ENCODE measurements around the gene DISC1. TPM values are rescaled to one million over a fixed set of nuclear protein-coding genes. Genes with fewer than 3 reads are reported as not detected.

DISC1 gene
- total RNA-seq, 3 donors from 2014 or later, result 12.1 to 18.9 (median 12.4) TPM

DNA sequence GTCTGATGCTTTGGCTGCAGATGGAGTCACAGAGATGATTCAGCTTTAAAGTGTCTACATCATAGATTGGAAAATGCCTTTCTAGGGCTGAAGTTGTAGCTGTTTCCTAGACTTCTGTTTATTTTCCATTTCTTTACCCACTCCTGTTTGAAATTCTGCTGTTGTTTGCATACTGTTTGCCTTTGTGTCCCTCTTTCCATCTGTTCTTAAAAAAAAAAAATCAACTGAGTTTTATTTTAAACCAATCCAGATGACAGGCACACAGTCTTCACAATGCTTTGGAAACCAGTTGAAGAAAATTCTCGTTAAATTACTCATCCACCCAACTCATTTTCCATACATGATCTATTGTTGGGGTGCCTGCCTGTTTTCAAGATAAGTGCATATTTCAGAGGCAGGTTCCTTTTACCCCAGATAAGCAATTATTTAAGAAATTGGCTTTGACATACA is 245.9 kb downstream of the DISC1 start:
- intact Hi-C loops (cut with DNase I; ENCODE audit: low total_unique reads), result no loop called here
- H3K27me3 ChIP-seq, result no peaks in the 10 kb centered on the region
- H3K36me3 ChIP-seq, result no peaks in the 10 kb centered on the region
- DNase-seq (ENCODE audit: low spot score in 2 of 2), result no peak
- TF ChIP-seq POLR2A (IDR thresholded peaks at IDR 0.05), result no peak
- no peak for TF ChIP-seq POLR2AphosphoS5 (IDR thresholded peaks at IDR 0.05)
- TF ChIP-seq CTCF (IDR thresholded peaks at IDR 0.05), result no peak
- H3K27ac ChIP-seq, result no peak overlapping the region
- no peak overlapping the region for H3K4me3 ChIP-seq
- no peaks in the 10 kb centered on the region for H3K4me1 ChIP-seq
- H3K9me3 ChIP-seq, result peaks cover 0 to 7% of the 10 kb centered on the region in 2 donors

DNA sequence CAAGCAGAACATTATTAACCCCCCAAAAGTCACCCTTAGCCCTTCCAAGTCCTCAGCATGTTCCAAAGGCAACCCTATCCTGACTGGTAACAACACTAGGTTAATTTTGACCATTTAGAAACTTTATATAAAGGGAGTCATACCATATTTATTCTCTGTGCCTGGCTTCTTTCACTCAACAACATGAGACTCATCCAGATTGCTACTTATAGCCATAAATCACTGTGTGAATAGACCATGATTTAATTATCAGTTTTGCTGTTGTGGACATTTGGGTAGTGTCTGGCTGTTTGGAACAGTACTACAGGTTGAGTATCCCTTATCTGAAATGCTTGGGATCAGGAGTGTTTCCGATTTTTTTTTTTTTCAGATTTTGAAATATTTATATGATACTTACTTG is 252.1 kb downstream of the DISC1 start:
- no peak for DNase-seq (ENCODE audit: low spot score in 2 of 2)
- no peaks in the 10 kb centered on the region for H3K4me1 ChIP-seq
- TF ChIP-seq CTCF (IDR thresholded peaks at IDR 0.05) (no peak), POLR2AphosphoS5 (IDR thresholded peaks at IDR 0.05) (no peak), POLR2A (IDR thresholded peaks at IDR 0.05) (no peak)
- peaks cover 0 to 7% of the 10 kb centered on the region in 2 donors for H3K9me3 ChIP-seq
- no peaks in the 10 kb centered on the region for H3K36me3 ChIP-seq
- no peak overlapping the region for H3K4me3 ChIP-seq
- no peak overlapping the region for H3K27ac ChIP-seq
- intact Hi-C loops (cut with DNase I; ENCODE audit: low total_unique reads), result loop anchor here (5.0 kb wide), 1 partner anchor 594 kb away; no protein-coding TSS in a partner anchor
- no peaks in the 10 kb centered on the region for H3K27me3 ChIP-seq

- H3K27me3 ChIP-seq, result no peaks in the 10 kb centered on the region
- TF ChIP-seq POLR2AphosphoS5 (IDR thresholded peaks at IDR 0.05) (no peak), CTCF (IDR thresholded peaks at IDR 0.05) (no peak), POLR2A (IDR thresholded peaks at IDR 0.05) (no peak)
- intact Hi-C loops (cut with DNase I; ENCODE audit: low total_unique reads), result loop anchor here (5.0 kb wide), 1 partner anchor 593 kb away; no protein-coding TSS in a partner anchor
- no peak overlapping the region for H3K27ac ChIP-seq
- DNase-seq (ENCODE audit: low spot score in 2 of 2), result no peak
- H3K4me1 ChIP-seq, result no peaks in the 10 kb centered on the region
- no peak overlapping the region for H3K4me3 ChIP-seq
- H3K9me3 ChIP-seq, result peaks cover 0 to 7% of the 10 kb centered on the region in 2 donors
- no peaks in the 10 kb centered on the region for H3K36me3 ChIP-seq
These were observed 252.7 kb downstream of the DISC1 start for GRCh38 chr1:231879296-231879695.

GRCh38 chr1:231882333-231882732 is 255.7 kb downstream of the DISC1 start:
- no peak overlapping the region for H3K4me3 ChIP-seq
- H3K9me3 ChIP-seq, result no peaks in the 10 kb centered on the region
- TF ChIP-seq POLR2A (IDR thresholded peaks at IDR 0.05) (no peak), POLR2AphosphoS5 (IDR thresholded peaks at IDR 0.05) (no peak), CTCF (IDR thresholded peaks at IDR 0.05) (no peak)
- DNase-seq (ENCODE audit: low spot score in 2 of 2), result no peak
- H3K36me3 ChIP-seq, result no peaks in the 10 kb centered on the region
- no peaks in the 10 kb centered on the region for H3K4me1 ChIP-seq
- intact Hi-C loops (cut with DNase I; ENCODE audit: low total_unique reads), result no loop called here
- H3K27ac ChIP-seq, result no peak overlapping the region
- no peaks in the 10 kb centered on the region for H3K27me3 ChIP-seq

DNA sequence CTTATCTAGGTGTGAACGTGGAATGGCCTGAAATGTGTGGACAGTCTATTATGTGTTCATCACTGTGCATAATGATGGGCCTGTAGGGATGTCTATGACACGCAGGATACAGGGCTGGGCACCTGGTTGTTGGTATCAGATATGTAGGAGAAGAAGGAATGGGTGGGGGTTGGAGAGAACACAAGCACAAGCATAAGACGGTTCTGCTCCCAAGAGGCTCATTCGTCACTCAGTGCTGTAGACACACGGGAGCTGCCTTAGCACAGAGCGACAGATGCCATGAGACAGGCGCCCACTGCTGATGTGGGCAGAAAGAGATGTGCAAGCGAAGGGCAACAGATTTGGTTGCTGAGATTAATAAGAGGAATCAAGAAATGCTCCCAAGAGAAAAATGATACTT is 256.2 kb downstream of the DISC1 start:
- H3K36me3 ChIP-seq, result no peaks in the 10 kb centered on the region
- TF ChIP-seq POLR2AphosphoS5 (IDR thresholded peaks at IDR 0.05), result no peak
- H3K4me3 ChIP-seq, result no peak overlapping the region
- H3K9me3 ChIP-seq, result no peaks in the 10 kb centered on the region
- no peaks in the 10 kb centered on the region for H3K27me3 ChIP-seq
- H3K27ac ChIP-seq, result no peak overlapping the region
- no peaks in the 10 kb centered on the region for H3K4me1 ChIP-seq
- intact Hi-C loops (cut with DNase I; ENCODE audit: low total_unique reads), result no loop called here
- DNase-seq (ENCODE audit: low spot score in 2 of 2), result no peak

DNA sequence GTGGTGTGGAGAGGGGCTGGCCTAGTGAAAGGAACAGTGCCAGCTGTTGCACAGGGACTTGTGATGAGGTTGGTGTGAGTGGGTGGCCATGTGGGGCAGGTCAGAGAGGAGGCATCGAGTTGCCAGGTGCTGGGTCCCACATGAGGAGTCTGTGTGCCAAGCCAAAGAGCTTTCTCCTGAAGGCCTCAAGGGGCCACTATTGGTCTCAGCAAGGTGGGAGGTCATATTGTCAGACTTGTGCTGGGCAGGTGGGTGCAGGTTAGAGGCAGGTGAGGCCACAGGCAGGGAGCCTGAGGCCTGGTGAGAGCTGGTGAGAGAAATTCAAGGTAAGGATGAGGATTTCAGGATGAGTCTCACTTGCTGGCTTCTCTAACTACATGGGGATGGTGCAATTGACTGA is 256.8 kb downstream of the DISC1 start:
- Histone ChIP-seq H3K36me3 (no peaks in the 10 kb centered on the region), H3K4me3 (no peak overlapping the region), H3K27me3 (no peaks in the 10 kb centered on the region), H3K27ac (no peak overlapping the region), H3K4me1 (no peaks in the 10 kb centered on the region), H3K9me3 (no peaks in the 10 kb centered on the region)
- DNase-seq (ENCODE audit: low spot score in 2 of 2), result no peak
- intact Hi-C loops (cut with DNase I; ENCODE audit: low total_unique reads), result no loop called here
- no peak for TF ChIP-seq CTCF (IDR thresholded peaks at IDR 0.05)
- no peak for TF ChIP-seq POLR2A (IDR thresholded peaks at IDR 0.05)
- no peak for TF ChIP-seq POLR2AphosphoS5 (IDR thresholded peaks at IDR 0.05)
